ENCODE results near the gene LLGL2. TPM values are rescaled to one million over a fixed set of nuclear protein-coding genes. Genes with fewer than 3 reads are reported as not detected.
A peak's percentile ranks its signal among the peaks of the same experiment; 100 is the strongest.

Gene LLGL2
- total and polyA plus RNA-seq, 3 experiments from 2014 or later = 17.1 to 39.5 (median 17.8) TPM

GRCh38 chr17:75544250-75544649 is 18.8 kb downstream of the LLGL2 start:
- CTCF ChIA-PET = interaction anchor here (1.3 kb wide), 1 partner anchor 57 kb away, joined by 3 read pairs; no protein-coding TSS in a partner anchor
- peaks cover 0 to 2% of the 10 kb centered on the region in 2 donors for H3K27me3 Mint-ChIP-seq

GRCh38 chr17:75546181-75546580 is 20.7 kb downstream of the LLGL2 start:
- Mint-ChIP-seq H3K27me3 (peaks cover 0 to 2% of the 10 kb centered on the region in 2 donors), H3K36me3 (peaks cover 0 to 37% (median 9%) of the 10 kb centered on the region in 3 donors), H3K4me1 (no peaks in the 10 kb centered on the region), H3K27ac (peak overlapping the region in 1 of 8 donors; percentile 33), H3K9me3 (no peaks in the 10 kb centered on the region), H3K4me3 (no peak overlapping the region)
- no peak overlapping the region for H3K4me3 ChIP-seq (ENCODE audit: low read length)
- H3K9me3 ChIP-seq (ENCODE audit: low read length) = no peaks in the 10 kb centered on the region
- POLR2A ChIA-PET = no interaction called here
- no peak overlapping the region for H3K27ac ChIP-seq (ENCODE audit: low read depth, low read length)
- no peaks in the 10 kb centered on the region for H3K27me3 ChIP-seq (ENCODE audit: insufficient read depth, low read length, poor library complexity, severe bottlenecking)
- DNase-seq = no peak
- no peaks in the 10 kb centered on the region for H3K4me1 ChIP-seq (ENCODE audit: insufficient read depth, low read length)
- CTCF ChIA-PET = no interaction called here
- H3K36me3 ChIP-seq (ENCODE audit: insufficient read depth, low read length) = no peaks in the 10 kb centered on the region

More at GRCh38 chr17:75544250-75544649, 18.8 kb downstream of the LLGL2 start:
- Histone ChIP-seq H3K27ac (ENCODE audit: low read depth, low read length) (no peak overlapping the region), H3K9me3 (ENCODE audit: low read length) (no peaks in the 10 kb centered on the region), H3K4me3 (ENCODE audit: low read length) (no peak overlapping the region), H3K4me1 (ENCODE audit: insufficient read depth, low read length) (no peaks in the 10 kb centered on the region), H3K36me3 (ENCODE audit: insufficient read depth, low read length) (no peaks in the 10 kb centered on the region), H3K27me3 (ENCODE audit: insufficient read depth, low read length, poor library complexity, severe bottlenecking) (no peaks in the 10 kb centered on the region)
- no peak overlapping the region for H3K4me3 Mint-ChIP-seq
- peaks cover 0 to 6% (median 5%) of the 10 kb centered on the region in 3 donors for H3K4me1 Mint-ChIP-seq
- POLR2A ChIA-PET = no interaction called here
- H3K27ac Mint-ChIP-seq = no peak overlapping the region
- DNase-seq = no peak
- H3K9me3 Mint-ChIP-seq = no peaks in the 10 kb centered on the region
- H3K36me3 Mint-ChIP-seq = peaks cover 0 to 40% (median 9%) of the 10 kb centered on the region in 3 donors

- H3K9me3 ChIP-seq (ENCODE audit: low read length) = no peaks in the 10 kb centered on the region
- Mint-ChIP-seq H3K27me3 (peaks cover 0 to 1% of the 10 kb centered on the region in 2 donors), H3K27ac (no peak overlapping the region), H3K36me3 (peaks cover 0 to 34% (median 5%) of the 10 kb centered on the region in 3 donors), H3K4me1 (no peaks in the 10 kb centered on the region), H3K4me3 (no peak overlapping the region), H3K9me3 (no peaks in the 10 kb centered on the region)
- H3K27ac ChIP-seq (ENCODE audit: low read depth, low read length) = no peak overlapping the region
- no peak overlapping the region for H3K4me3 ChIP-seq (ENCODE audit: low read length)
- ChIA-PET POLR2A (no interaction called here), CTCF (no interaction called here)
- DNase-seq = no peak
- no peaks in the 10 kb centered on the region for H3K27me3 ChIP-seq (ENCODE audit: insufficient read depth, low read length, poor library complexity, severe bottlenecking)
- H3K4me1 ChIP-seq (ENCODE audit: insufficient read depth, low read length) = no peaks in the 10 kb centered on the region
- H3K36me3 ChIP-seq (ENCODE audit: insufficient read depth, low read length) = no peaks in the 10 kb centered on the region
These were observed 21.6 kb downstream of the LLGL2 start for GRCh38 chr17:75547091-75547490.

- H3K9me3 Mint-ChIP-seq = no peaks in the 10 kb centered on the region
- ChIA-PET CTCF (no interaction called here), POLR2A (no interaction called here)
- H3K36me3 Mint-ChIP-seq = peaks cover 0 to 33% (median 5%) of the 10 kb centered on the region in 3 donors
- Histone ChIP-seq H3K4me1 (ENCODE audit: insufficient read depth, low read length) (no peaks in the 10 kb centered on the region), H3K9me3 (ENCODE audit: low read length) (no peaks in the 10 kb centered on the region), H3K27ac (ENCODE audit: low read depth, low read length) (no peak overlapping the region), H3K36me3 (ENCODE audit: insufficient read depth, low read length) (no peaks in the 10 kb centered on the region), H3K27me3 (ENCODE audit: insufficient read depth, low read length, poor library complexity, severe bottlenecking) (no peaks in the 10 kb centered on the region), H3K4me3 (ENCODE audit: low read length) (no peak overlapping the region)
- no peaks in the 10 kb centered on the region for H3K27me3 Mint-ChIP-seq
- H3K27ac Mint-ChIP-seq = peak overlapping the region in 1 of 8 donors; percentile 46
- no peak for DNase-seq
- H3K4me3 Mint-ChIP-seq = no peak overlapping the region
- no peaks in the 10 kb centered on the region for H3K4me1 Mint-ChIP-seq
These were observed 23.3 kb downstream of the LLGL2 start for GRCh38 chr17:75548813-75549212.

- no peaks in the 10 kb centered on the region for H3K36me3 ChIP-seq (ENCODE audit: insufficient read depth, low read length)
- no peaks in the 10 kb centered on the region for H3K4me1 Mint-ChIP-seq
- H3K9me3 ChIP-seq (ENCODE audit: low read length) = no peaks in the 10 kb centered on the region
- no peak for DNase-seq
- no peaks in the 10 kb centered on the region for H3K27me3 Mint-ChIP-seq
- H3K4me3 ChIP-seq (ENCODE audit: low read length) = no peak overlapping the region
- no peak overlapping the region for H3K27ac ChIP-seq (ENCODE audit: low read depth, low read length)
- peaks cover 0 to 30% (median 5%) of the 10 kb centered on the region in 3 donors for H3K36me3 Mint-ChIP-seq
- H3K27me3 ChIP-seq (ENCODE audit: insufficient read depth, low read length, poor library complexity, severe bottlenecking) = no peaks in the 10 kb centered on the region
- H3K4me3 Mint-ChIP-seq = no peak overlapping the region
- no peaks in the 10 kb centered on the region for H3K4me1 ChIP-seq (ENCODE audit: insufficient read depth, low read length)
- no peaks in the 10 kb centered on the region for H3K9me3 Mint-ChIP-seq
- CTCF ChIA-PET = no interaction called here
- POLR2A ChIA-PET = no interaction called here
- peak overlapping the region in 1 of 8 donors; percentile 46 for H3K27ac Mint-ChIP-seq
These were observed 24.0 kb downstream of the LLGL2 start for GRCh38 chr17:75549246-75550138.

GRCh38 chr17:75550139-75550465 is 24.6 kb downstream of the LLGL2 start:
- no peak for DNase-seq
- H3K4me3 Mint-ChIP-seq = no peak overlapping the region
- peaks cover 0 to 30% (median 5%) of the 10 kb centered on the region in 3 donors for H3K36me3 Mint-ChIP-seq
- H3K27me3 Mint-ChIP-seq = no peaks in the 10 kb centered on the region
- H3K9me3 Mint-ChIP-seq = no peaks in the 10 kb centered on the region
- peak overlapping the region in 1 of 8 donors; percentile 54 for H3K27ac Mint-ChIP-seq
- H3K36me3 ChIP-seq (ENCODE audit: insufficient read depth, low read length) = no peaks in the 10 kb centered on the region
- no peaks in the 10 kb centered on the region for H3K4me1 ChIP-seq (ENCODE audit: insufficient read depth, low read length)
- ChIA-PET CTCF (no interaction called here), POLR2A (no interaction called here)
- no peak overlapping the region for H3K27ac ChIP-seq (ENCODE audit: low read depth, low read length)
- no peaks in the 10 kb centered on the region for H3K9me3 ChIP-seq (ENCODE audit: low read length)
- no peaks in the 10 kb centered on the region for H3K27me3 ChIP-seq (ENCODE audit: insufficient read depth, low read length, poor library complexity, severe bottlenecking)
- no peak overlapping the region for H3K4me3 ChIP-seq (ENCODE audit: low read length)
- H3K4me1 Mint-ChIP-seq = no peaks in the 10 kb centered on the region

GRCh38 chr17:75551266-75551665 is 25.8 kb downstream of the LLGL2 start:
- Histone ChIP-seq H3K4me1 (ENCODE audit: insufficient read depth, low read length) (no peaks in the 10 kb centered on the region), H3K27ac (ENCODE audit: low read depth, low read length) (no peak overlapping the region), H3K9me3 (ENCODE audit: low read length) (no peaks in the 10 kb centered on the region), H3K36me3 (ENCODE audit: insufficient read depth, low read length) (no peaks in the 10 kb centered on the region), H3K4me3 (ENCODE audit: low read length) (no peak overlapping the region), H3K27me3 (ENCODE audit: insufficient read depth, low read length, poor library complexity, severe bottlenecking) (no peaks in the 10 kb centered on the region)
- H3K9me3 Mint-ChIP-seq = no peaks in the 10 kb centered on the region
- peaks cover 0 to 20% (median 4%) of the 10 kb centered on the region in 3 donors for H3K36me3 Mint-ChIP-seq
- H3K27ac Mint-ChIP-seq = no peak overlapping the region
- H3K4me3 Mint-ChIP-seq = no peak overlapping the region
- H3K4me1 Mint-ChIP-seq = no peaks in the 10 kb centered on the region
- DNase-seq = no peak
- CTCF ChIA-PET = interaction anchor here (0.6 to 1.4 kb wide), 2 partner anchors 12 to 16 kb away, joined by 3 read pairs; no protein-coding TSS in a partner anchor
- H3K27me3 Mint-ChIP-seq = no peaks in the 10 kb centered on the region
- POLR2A ChIA-PET = no interaction called here

- no peaks in the 10 kb centered on the region for H3K4me1 Mint-ChIP-seq
- POLR2A ChIA-PET = no interaction called here
- no peak overlapping the region for H3K4me3 ChIP-seq (ENCODE audit: low read length)
- no peaks in the 10 kb centered on the region for H3K4me1 ChIP-seq (ENCODE audit: insufficient read depth, low read length)
- H3K4me3 Mint-ChIP-seq = no peak overlapping the region
- peak overlapping the region in 1 of 8 donors; percentile 14 for H3K27ac Mint-ChIP-seq
- no peak for DNase-seq
- no peaks in the 10 kb centered on the region for H3K27me3 Mint-ChIP-seq
- no peaks in the 10 kb centered on the region for H3K36me3 ChIP-seq (ENCODE audit: insufficient read depth, low read length)
- CTCF ChIA-PET = interaction anchor here (1.4 kb wide), 1 partner anchor 17 kb away, joined by 3 read pairs; no protein-coding TSS in a partner anchor
- H3K9me3 ChIP-seq (ENCODE audit: low read length) = no peaks in the 10 kb centered on the region
- peaks cover 0 to 14% (median 3%) of the 10 kb centered on the region in 3 donors for H3K36me3 Mint-ChIP-seq
- no peaks in the 10 kb centered on the region for H3K9me3 Mint-ChIP-seq
- no peak overlapping the region for H3K27ac ChIP-seq (ENCODE audit: low read depth, low read length)
- H3K27me3 ChIP-seq (ENCODE audit: insufficient read depth, low read length, poor library complexity, severe bottlenecking) = no peaks in the 10 kb centered on the region
These were observed 27.2 kb downstream of the LLGL2 start for GRCh38 chr17:75552425-75553294.

Measured in CD8-positive, alpha-beta memory T cell (primary cell).